Keratinocyte (primary cell): ENCODE measurements around the gene MSANTD2.

Source experiments
- CTCF ChIP-seq, 3 experiments: IDR thresholded peaks in 1 of 3; conservative IDR thresholded peaks in 1 of 3; optimal IDR thresholded peaks in 1 of 3; 2 replicates in 2 of 3; 3 replicates in 1 of 3; pipeline versions ENCODE3 to v1.5.1; 2011; ENCODE audit warnings: low read length in 3 of 3, mild to moderate bottlenecking in 3 of 3, moderate library complexity in 2 of 3, control low read depth in 1 of 3, inconsistent platforms in 1 of 3; ENCODE audit not compliant: insufficient read depth in 2 of 3; ENCODE audit errors: extremely low read depth in 1 of 3
- EZH2 ChIP-seq: IDR thresholded peaks from one replicate; pipeline ENCODE4 v1.6.1; 2012; ENCODE audit warnings: inconsistent platforms, mild to moderate bottlenecking, low read length, moderate library complexity

- TF ChIP-seq CTCF (optimal IDR thresholded peaks at IDR 0.05 in 1 of 3, IDR thresholded peaks at IDR 0.05 in 1 of 3, conservative IDR thresholded peaks at IDR 0.05 in 1 of 3; ENCODE audit: extremely low read depth in 1 of 3, insufficient read depth in 2 of 3, low read length in 3 of 3) (no peak), EZH2 (no peak)
These were observed 29.8 kb upstream of the MSANTD2 start for GRCh38 chr11:124829986-124830385.
